NOMO-1 (cell line): Measurements from ENCODE around the gene TNFSF15.
"Not testable (repeated sequence)": the region's sequence is repeated elsewhere in the genome, so short reads cannot be mapped to it uniquely, and the experiment has no call there.

Experiments used
- DNase-seq, 2 experiments: peaks; one replicate each; lab custom pipeline; 2025; ENCODE audit not compliant: unreplicated experiment in 2 of 2; lab: John Stamatoyannopoulos, UW

The TNFSF15 gene

DNA sequence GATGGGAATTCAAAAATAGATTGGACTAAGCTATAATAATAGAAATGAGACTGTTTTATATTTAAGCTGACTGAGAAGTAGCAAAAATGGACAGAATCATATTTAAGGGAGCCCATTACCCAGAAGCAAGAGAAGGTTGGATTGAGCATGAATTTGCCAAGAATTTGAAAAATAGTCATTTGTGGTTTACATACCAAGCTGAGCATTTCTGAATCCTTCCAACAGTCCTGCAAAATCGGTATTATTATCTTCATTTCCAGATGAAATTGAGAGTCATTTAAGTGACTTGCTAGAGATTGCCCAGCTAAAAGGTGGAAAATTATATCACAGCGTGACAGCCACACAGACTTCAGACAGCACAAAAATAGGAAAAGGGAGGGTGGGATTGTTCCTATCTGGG is 48.4 kb downstream of the TNFSF15 start:
- no peak for DNase-seq

DNA sequence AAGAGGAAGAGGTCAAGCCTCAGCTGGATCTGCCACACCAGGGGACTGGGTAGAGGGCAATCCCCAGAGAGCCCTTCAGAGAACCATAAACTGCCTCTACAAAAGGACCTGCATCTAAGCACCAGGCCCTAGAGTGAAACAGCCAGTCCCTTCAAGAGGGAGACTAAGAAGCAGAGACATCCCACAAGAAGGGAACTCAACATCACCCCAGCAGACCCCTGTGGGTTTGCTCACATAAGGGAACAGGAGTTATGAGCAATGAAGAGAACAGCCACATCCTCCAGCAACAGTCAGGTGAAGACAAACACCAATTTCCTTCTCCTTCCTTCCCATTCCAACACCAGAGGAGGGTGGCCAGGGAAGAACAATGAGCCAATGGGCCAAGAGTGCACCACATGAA is 48.9 kb downstream of the TNFSF15 start:
- DNase-seq: no peak

DNA sequence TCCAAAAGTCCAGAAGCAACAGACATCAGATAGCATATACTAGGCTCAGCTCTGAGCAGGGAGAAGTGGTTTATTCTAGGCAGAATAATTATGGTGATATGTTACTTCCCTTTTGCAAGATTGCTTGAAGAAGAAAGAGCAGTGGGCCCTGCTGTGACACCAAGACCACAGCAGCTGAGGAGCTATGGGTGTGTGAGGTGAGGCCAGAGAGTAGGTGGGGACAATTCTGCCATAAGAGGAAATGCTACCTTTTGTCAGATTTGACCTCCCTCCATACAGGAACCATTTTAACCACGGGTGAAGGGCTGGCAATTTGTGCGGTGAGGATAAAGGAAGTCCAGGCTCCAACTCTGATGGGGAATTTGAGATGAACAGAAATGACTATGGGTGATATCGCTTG is 51.3 kb downstream of the TNFSF15 start:
- DNase-seq: peak; percentile 95 to 97

DNA sequence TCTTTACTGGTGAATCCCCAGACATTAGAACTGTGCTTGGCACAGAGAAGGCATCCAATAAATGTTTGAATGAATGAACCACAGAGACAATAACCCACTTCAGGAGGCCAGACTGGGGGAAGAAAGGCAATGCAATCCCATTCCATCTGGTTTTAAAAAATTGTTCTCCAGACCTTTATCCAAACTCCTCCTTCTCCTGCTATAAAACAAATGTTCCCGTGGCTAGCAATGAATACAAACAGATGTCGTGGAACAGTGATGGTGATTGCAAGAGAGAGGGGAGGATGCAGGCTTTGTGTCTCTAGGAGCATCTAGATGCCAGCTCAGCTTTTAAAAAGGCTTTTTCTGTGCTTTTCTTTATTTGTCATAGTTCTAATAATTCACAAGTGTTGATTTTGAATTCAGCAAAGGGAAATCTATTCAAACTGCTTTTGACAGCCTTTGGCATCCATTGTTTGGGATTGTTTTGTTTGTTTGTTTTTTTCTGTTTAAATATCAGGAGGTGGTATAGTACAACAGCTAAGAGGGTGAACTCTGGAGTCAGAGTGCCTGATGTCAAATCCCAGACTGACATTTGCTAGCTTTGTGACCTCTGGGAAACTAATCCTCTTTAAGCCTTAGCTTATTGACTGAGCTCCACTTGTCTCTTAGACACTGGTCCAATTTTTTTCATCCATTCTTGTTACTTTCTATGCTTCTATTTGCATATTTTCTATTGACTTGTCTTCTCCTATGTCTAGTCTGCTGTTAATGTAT is 59.1 kb downstream of the TNFSF15 start:
- no peak for DNase-seq

DNA sequence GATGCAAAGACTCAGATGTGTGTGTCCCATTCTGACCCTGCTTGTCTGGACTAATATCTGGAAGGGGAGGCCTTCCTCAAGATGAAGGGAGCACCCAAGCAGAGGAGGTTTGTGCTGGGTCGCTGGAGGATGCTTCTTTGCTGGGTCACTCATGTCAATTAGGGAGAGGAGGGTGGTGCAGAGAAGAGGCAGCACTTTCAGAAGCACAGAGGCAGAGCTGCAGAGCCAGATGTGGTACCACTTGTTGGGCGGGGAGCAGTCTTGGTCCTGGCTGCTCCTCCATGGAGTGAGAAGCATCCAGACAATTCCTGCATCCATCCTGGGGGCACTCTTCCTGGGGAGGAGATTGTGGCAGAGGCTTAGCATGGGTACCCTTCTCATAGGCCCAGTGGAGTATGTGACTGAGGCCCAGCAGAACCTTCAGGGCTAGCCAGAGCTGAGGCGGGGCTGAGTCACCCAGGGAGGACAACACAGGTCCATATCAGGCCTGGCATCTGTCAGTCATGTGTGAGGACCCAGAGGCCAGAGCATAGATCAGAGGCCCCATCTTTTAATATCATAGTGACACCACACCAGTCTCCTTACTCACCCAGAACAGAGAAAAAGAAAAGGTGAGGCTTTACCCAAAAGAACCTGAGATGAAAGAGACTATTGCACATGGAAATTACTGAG is 59.8 kb downstream of the TNFSF15 start:
- DNase-seq: no peak

DNA sequence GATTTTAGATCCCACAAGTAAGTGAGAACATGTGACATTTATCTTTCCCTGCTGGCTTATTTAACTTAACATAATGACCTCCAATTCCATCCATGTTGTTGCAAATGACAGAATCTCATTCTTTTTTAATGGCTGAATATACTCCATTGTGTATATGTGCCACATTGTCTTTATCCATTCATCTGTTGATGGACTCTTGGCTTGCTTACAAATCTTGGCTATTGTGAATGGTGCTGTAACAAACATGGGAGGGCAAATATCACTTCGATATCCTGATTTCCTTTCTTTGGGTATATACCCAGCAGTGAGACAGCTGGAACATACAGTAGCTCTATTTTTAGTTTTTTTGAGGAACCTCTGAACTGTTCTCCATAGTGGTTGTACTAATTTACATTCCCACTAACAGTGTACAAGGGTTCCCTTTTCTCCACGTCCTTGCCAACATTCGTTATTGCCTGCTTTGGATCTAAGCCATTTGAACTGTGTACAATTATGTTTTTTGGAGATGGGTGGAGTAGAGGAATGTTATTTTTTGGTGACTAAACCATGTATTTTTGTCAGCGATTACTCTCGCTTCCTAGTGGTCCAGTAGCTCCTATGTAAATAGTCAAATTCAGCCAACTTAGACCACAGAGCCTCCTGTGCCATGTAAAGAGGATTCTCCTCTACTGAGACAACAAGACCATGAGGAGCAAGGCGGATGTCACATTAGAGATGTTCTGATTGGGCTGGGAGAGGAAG is 60.6 kb downstream of the TNFSF15 start:
- peak in 1 of 2 experiments; percentile 21 for DNase-seq

DNA sequence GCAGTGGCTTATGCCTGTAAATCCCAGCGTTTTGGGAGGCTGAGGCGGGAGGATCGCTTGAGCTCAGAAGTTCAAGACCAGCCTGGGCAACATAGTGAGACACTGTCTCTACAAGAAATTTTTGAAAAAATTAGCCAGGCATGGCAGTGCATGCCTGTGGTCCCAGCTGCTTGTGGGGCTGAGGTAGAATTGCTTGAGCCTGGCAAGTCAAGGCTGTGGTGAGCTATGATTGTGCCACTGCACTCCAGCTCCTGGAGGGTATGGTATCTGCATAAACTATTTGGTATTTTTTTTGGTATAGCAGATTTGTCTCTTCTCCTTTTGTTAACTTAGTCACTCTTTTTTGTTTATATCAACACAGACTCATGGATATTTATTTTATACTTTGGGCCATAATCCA is 62.4 kb downstream of the TNFSF15 start:
- no peak for DNase-seq

DNA sequence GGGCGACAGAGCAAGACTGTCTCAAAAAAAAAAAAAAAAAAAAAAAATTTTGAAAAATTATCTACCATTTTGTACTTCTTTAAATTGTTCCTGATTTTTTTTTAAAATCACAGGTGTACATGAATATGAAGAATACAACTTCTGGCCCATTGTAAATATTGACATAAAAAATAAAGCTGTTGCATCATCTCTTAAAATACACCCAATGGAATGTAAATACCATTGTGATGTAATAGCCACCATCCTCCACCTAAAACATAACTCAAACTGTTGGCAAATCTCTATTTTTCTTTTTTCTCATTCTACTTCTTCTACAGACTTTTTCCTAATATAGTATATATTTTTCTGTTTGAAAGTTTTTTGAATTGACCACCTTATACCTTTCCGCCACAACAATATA is 62.9 kb downstream of the TNFSF15 start:
- DNase-seq: no peak

DNA sequence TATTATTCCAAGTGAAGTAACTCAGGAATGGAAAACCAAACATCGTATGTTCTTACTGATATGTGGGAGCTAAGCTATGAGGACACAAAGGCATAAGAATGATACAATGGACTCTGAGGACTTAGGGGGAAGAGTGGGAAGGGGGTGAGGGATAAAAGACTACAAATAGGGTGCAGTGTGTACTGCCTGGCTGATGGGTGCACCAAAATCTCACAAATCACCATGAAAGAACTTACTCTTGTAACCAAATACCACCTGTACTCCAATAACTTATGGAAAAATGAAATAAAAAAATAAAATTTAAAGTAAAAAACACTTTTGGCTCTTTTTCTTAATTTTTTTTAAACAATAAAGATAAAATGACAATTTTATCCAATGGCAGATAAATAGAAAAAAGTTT is 64.3 kb downstream of the TNFSF15 start:
- not testable (repeated sequence) for DNase-seq

DNA sequence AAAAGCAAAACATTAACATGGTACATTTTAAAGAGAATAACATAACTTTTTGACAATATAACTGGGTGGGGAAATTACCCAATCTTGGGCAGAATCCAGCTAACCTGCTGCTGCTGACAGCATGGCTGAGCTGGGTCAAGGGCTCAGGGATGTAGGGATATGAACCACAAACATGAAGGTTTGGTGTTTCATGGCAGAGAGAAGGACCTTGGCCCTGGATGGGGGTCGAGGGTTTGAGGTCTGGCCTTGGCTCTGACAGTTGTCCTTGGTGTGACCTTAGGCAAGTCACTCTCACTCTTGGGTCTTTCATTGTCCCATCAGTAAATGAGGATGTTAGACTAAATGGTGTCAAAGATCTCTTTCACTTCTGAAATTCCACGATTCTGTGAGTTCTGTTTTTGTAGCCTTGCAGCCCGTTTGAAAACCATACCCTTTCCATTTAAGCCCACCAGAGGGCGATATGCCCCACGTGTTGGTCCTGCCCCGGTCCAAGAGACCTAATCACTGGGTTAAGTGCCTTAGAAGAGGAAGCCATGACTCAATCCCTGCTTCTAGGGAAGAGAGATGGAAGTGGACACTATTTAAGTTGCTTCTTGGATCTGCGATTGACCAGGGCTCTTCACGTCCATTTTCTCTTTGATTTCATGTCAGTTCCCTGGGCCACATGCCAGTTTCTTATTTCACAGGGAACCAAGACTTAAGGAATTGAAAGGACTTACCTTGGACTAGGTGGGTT is 67.1 kb downstream of the TNFSF15 start:
- peak; percentile 80 to 88 for DNase-seq

DNA sequence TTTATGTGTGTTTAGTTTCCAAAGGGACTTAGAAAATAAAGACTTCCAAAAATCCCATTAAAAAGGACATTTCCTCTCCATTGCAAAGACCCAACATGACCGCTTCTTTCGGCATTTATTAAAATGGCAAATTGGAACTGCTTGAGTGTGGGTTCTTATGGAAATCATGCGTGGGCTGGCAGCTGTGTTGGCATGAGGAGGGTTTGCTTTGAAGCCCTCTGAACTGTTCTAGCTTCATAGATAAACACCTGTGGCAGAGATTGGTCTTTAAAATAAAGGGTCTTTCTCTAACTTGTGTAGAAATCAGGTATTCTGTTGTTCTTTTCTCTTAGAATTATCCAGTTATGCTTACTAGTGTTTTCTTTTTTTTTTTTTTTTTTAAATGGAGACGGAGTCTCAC is 68.0 kb downstream of the TNFSF15 start:
- no peak for DNase-seq

DNA sequence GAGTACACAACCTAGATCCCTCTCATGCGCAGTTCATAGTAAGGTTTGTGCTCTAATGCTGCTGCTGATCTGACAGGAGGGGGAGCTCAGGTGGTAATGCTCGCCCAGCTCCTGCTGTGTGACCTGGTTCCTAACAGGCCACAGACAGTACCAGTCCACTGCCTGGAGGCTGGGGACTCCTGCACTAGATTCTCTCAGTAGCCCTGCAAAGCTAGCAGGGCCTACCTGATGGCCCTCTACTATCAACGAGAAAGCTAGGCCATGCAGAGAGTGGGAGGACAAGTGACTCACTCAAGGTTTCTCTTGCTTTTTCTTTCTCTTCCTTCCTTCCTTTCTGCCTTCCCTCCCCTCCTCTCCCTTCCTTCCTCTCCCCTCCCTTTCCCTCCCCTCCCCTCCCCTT is 68.7 kb downstream of the TNFSF15 start:
- DNase-seq: no peak

DNA sequence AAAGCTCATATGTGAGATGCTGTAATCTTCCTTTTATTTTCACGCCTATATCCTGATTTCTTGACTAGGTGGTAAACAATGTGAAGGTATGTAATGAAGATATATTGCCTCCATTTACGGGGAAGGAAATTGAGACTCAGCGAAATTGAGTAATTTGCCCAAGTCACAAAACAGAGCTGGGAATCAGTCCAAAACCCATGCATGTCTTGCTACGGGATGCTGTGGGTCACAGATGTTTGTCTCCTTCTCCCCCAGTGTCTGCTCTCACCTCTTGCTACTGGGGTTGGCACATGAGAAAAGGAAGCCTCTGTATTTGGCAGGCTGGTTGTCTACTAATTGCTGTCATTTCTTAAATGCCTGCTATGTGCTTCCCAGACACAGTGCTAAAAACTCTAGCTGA is 70.1 kb downstream of the TNFSF15 start:
- no peak for DNase-seq

DNA sequence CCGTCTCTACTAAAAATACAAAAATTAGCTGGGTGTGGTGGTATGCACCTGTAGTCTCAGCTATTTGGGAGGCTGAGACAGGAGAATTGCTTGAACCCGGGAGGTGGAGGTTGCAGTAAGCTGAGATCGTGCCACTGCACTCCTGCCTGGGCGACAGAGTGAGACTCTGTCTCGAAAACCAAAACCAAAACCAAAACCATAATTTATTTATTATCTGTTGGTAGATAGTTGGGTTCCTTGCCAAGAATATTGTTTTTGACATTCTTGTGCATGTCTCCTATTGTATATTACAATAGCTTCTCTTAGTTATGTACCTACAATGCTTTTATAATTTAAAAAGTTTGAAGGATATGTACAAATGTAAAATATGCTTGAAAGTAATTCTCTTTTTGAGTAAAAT is 70.7 kb downstream of the TNFSF15 start:
- DNase-seq: not testable (repeated sequence)
